Uterus (tissue), 4 donors: ENCODE results near the gene ADAP2. TPM values are rescaled to one million over a fixed set of nuclear protein-coding genes. Genes with fewer than 3 reads are reported as not detected.
A peak's percentile ranks its signal among the peaks of the same experiment; 100 is the strongest.
"Not testable (repeated sequence)": the region's sequence is repeated elsewhere in the genome, so short reads cannot be mapped to it uniquely, and the experiment has no call there.

Experiments used
- DNase-seq, 2 donors: peaks; one replicate each; pipeline ENCODE4 v3.0.0-alpha.2; 2019 to 2020
- H3K27ac ChIP-seq, 2 donors: fragments of 200-600 bp; sonication (generic); 1 replicate in 1 of 2; 2 replicates in 1 of 2; pipeline ENCODE4 v1.5.1; 2016 to 2018
- H3K27me3 ChIP-seq, 2 donors: fragments of 200-600 bp; sonication (generic); one replicate each; pipeline ENCODE4 v1.5.1; 2018 to 2019; ENCODE audit warnings: control low read depth in 1 of 2
- H3K36me3 ChIP-seq, 2 donors: fragments of 200-600 bp; sonication (generic); one replicate each; pipeline ENCODE4 v1.5.1; 2019; ENCODE audit warnings: control low read depth in 1 of 2
- H3K4me1 ChIP-seq, 2 donors: fragments of 200-600 bp; sonication (generic); one replicate each; pipeline ENCODE4 v1.5.1; 2018 to 2019; ENCODE audit warnings: control low read depth in 1 of 2
- H3K4me3 ChIP-seq, 2 donors: fragments of 200-600 bp; sonication (generic); 1 replicate in 1 of 2; 2 replicates in 1 of 2; pipeline ENCODE4 v1.5.1; 2018 to 2019; ENCODE audit warnings: mild to moderate bottlenecking in 1 of 2
- H3K9me3 ChIP-seq, 2 donors: fragments of 200-600 bp; sonication (generic); one replicate each; pipeline ENCODE4 v1.5.1; 2019; ENCODE audit warnings: control low read depth in 1 of 2
- POLR2A ChIP-seq, 2 donors: fragments of 450-650 bp; IDR thresholded peaks; one replicate each; pipeline ENCODE4 v1.6.1; 2016; ENCODE audit warnings: antibody characterized with exemption in 2 of 2, mild to moderate bottlenecking in 1 of 2, moderate library complexity in 1 of 2
- intact Hi-C: fragments of 100-400 bp; cut with DNase I; formaldehyde crosslinking; loops from one replicate; pipeline ENCODE4 v1.15.1; 2023; ENCODE audit warnings: low total_unique reads
- total RNA-seq, 4 donors: library from RNA; depleted of rRNA in 3 of 4; stranded (reverse); fragments of >200 nt in 3 of 4; gene quantifications; one replicate each; pipeline versions ENCODE4 v1.1.0 to v1.2.4, GENCODE V29; 2014 to 2023
- TF ChIP-seq, protein P1 (sequence below), 4 experiments: fragments of 200-600 bp in 2 of 4; fragments of 450-650 bp in 2 of 4; sonication (generic) in 2 of 4; IDR thresholded peaks; one replicate each; pipeline ENCODE4 v1.5.1; 2016 to 2019; ENCODE audit warnings: antibody characterized with exemption in 4 of 4, mild to moderate bottlenecking in 2 of 4, moderate library complexity in 1 of 4
- donor health status: DM: yes; HTN: yes; CAD: no.

ADAP2 gene
- total RNA-seq, 4 donors from 2014 or later: 10.3 to 17.6 (median 10.9) TPM; not detected in 1

DNA sequence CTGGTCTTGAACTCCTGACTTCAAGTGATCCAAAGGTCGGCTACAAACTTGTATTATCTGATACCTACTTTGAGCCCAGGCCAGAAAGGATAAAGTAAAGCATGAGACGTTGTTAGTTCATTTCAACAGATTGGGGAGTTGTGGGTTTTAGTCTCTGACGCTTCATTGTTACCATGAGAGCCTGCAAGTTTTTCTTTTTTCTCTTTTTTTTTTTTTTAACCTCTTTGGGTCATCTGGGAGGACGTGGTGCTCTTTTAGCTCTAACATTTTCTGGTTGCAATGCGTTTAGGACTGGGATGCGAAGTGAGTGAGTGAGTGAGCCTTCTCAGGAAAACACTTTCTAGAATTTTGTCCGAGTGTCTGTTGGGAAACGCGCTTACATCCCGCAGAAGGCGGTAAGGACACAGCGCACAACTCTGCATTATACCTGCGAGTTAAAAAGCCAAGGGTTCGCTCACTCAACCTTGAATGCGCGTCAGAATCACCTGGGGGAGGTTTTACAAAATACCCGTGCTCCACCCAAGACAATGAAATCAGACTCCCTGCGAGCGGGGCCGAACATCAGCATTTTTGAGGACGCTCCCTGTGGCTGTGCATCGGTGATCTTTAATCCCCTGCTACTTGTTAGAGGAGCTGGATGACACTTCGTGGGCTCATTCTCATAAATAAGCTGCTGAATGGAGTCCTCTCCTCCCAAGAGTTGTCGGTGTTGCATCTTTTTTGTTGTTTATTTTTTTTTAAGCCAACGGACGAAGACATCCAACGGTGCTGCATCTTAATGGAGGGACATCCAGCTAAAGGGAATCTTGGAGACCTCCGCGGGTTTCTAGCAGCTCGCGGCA is 48.5 kb downstream of the ADAP2 start:
- intact Hi-C loops: no loop called here
- peak in 1 of 2 donors; percentile 23 for DNase-seq

DNA sequence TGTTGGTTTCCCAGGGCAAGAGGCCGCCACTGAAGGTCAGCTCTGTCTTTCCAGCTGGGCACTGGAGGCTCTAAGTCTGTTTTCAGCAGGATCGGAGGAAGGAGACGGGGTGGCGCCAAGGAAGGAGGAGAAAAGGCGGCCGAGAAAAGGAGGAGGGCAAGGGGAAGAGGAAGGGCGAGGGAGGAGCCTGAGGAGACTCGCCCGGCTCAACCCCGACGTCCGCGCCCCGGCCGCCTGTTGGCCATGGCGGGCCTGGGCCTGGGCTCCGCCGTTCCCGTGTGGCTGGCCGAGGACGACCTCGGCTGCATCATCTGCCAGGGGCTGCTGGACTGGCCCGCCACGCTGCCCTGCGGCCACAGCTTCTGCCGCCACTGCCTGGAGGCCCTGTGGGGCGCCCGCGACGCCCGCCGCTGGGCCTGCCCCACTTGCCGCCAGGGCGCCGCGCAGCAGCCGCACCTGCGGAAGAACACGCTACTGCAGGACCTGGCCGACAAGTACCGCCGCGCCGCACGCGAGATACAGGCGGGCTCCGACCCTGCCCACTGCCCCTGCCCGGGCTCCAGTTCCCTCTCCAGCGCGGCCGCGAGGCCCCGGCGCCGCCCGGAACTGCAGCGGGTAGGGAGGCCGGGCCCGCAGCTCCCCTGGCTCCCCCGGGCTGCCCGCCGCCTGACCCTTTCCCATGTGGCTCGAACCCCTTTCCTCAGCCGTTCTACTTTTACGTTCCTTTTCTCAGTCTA is 49.3 kb downstream of the ADAP2 start, which contains the start of gene RNF135:
TSS of gene RNF135 (plus strand) at position 209 of the 737 bp plus-strand sequence. CDS start at position 244, 35 bp downstream.
- TF ChIP-seq, protein P1, sequence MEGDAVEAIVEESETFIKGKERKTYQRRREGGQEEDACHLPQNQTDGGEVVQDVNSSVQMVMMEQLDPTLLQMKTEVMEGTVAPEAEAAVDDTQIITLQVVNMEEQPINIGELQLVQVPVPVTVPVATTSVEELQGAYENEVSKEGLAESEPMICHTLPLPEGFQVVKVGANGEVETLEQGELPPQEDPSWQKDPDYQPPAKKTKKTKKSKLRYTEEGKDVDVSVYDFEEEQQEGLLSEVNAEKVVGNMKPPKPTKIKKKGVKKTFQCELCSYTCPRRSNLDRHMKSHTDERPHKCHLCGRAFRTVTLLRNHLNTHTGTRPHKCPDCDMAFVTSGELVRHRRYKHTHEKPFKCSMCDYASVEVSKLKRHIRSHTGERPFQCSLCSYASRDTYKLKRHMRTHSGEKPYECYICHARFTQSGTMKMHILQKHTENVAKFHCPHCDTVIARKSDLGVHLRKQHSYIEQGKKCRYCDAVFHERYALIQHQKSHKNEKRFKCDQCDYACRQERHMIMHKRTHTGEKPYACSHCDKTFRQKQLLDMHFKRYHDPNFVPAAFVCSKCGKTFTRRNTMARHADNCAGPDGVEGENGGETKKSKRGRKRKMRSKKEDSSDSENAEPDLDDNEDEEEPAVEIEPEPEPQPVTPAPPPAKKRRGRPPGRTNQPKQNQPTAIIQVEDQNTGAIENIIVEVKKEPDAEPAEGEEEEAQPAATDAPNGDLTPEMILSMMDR (IDR thresholded peaks at IDR 0.05): peak in 2 of 4 experiments; percentile 46 to 58
- TF ChIP-seq POLR2A (IDR thresholded peaks at IDR 0.05): peak; percentile 25 to 80
- Histone ChIP-seq H3K27ac (peak within 1 kb of the TSS; percentile 93 to 95), H3K4me1 (no peaks in the 10 kb centered on the region), H3K4me3 (peak within 1 kb of the TSS; percentile 67 to 68), H3K36me3 (no peaks in the 10 kb centered on the region), H3K9me3 (no peaks in the 10 kb centered on the region), H3K27me3 (no peaks in the 10 kb centered on the region)
- intact Hi-C loops: no loop called here
- peak; percentile 82 to 83 for DNase-seq

More for the DNA sequence above, 48.5 kb downstream of the ADAP2 start:
- H3K27ac ChIP-seq: peak overlapping the region; percentile 93 to 95
- H3K36me3 ChIP-seq: no peaks in the 10 kb centered on the region
- no peaks in the 10 kb centered on the region for H3K27me3 ChIP-seq
- H3K4me1 ChIP-seq: no peaks in the 10 kb centered on the region
- peak overlapping the region; percentile 67 to 68 for H3K4me3 ChIP-seq
- no peaks in the 10 kb centered on the region for H3K9me3 ChIP-seq
- TF ChIP-seq, protein P1 (IDR thresholded peaks at IDR 0.05): no peak
- TF ChIP-seq POLR2A (IDR thresholded peaks at IDR 0.05): no peak

DNA sequence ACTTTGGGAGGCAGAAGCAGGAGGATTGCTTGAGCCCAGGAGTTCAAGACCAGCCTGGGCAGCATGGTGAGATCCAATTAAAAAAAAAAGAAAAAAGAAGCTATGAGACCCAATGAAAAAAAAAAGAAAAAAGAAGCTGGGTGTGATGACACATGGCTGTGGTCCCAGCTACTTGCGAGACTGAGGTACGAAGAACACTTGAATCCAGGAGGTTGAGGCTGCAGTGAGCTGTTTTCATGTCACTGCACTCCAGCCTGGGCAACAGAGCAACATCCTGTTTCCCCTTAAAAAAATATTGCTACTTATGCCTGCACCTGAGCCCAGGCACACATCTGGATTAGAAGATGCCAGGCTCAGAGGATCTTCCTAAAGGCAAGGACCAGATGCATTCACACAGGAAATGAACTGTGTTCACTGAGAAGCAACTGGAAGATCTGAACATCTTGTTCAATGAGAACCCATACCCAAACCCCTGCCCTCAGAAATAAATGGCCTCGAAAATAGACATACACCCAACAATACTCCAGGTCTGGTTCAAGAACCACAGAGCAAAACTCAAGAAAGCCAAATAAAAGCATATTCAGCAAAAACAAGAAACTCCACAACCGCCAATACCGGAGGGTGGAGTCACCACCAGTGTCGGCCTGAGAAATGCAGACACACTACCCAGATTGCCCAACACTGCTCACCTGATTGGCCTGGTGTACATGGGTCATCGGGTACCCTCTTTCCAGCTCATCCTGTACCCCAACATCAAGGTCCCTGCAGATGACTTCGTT is 53.5 kb downstream of the ADAP2 start:
- intact Hi-C loops: no loop called here
- DNase-seq: no peak
- Histone ChIP-seq H3K9me3 (no peaks in the 10 kb centered on the region), H3K4me1 (no peaks in the 10 kb centered on the region), H3K27me3 (no peaks in the 10 kb centered on the region), H3K36me3 (no peaks in the 10 kb centered on the region), H3K27ac (no peak overlapping the region), H3K4me3 (no peak overlapping the region)
- TF ChIP-seq, protein P1 (IDR thresholded peaks at IDR 0.05): no peak
- TF ChIP-seq POLR2A (IDR thresholded peaks at IDR 0.05): no peak

DNA sequence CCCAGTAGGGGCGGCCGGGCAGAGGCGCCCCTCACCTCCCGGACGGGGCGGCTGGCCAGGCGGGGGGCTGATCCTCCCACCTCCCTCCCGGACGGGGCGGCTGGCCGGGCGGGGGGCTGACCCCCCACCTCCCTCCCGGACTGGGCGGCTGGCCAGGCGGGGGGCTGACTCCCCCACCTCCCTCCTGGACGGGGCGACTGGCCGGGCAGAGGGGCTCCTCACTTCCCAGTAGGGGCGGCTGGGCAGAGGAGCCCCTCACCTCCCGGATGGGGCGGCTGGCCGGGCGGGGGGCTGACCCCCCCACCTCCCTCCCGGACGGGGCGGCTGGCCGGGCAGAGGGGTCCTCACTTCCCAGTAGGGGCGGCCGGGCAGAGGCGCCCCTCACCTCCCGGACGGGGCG is 58.2 kb downstream of the ADAP2 start:
- DNase-seq, H3K9me3 ChIP-seq, H3K27ac ChIP-seq, H3K27me3 ChIP-seq, H3K36me3 ChIP-seq, H3K4me3 ChIP-seq, H3K4me1 ChIP-seq, intact Hi-C loops: not testable (repeated sequence)
